ENCODE measurements around the gene LPP. TPM values are rescaled to one million over a fixed set of nuclear protein-coding genes. Genes with fewer than 3 reads are reported as not detected.

The LPP gene
- total and polyA plus RNA-seq, 9 of the 15 experiments (the other 6 are each of a cell fraction or from before 2014, with no cell fraction given), result 0.07 to 0.18 TPM; not detected in 7

DNA sequence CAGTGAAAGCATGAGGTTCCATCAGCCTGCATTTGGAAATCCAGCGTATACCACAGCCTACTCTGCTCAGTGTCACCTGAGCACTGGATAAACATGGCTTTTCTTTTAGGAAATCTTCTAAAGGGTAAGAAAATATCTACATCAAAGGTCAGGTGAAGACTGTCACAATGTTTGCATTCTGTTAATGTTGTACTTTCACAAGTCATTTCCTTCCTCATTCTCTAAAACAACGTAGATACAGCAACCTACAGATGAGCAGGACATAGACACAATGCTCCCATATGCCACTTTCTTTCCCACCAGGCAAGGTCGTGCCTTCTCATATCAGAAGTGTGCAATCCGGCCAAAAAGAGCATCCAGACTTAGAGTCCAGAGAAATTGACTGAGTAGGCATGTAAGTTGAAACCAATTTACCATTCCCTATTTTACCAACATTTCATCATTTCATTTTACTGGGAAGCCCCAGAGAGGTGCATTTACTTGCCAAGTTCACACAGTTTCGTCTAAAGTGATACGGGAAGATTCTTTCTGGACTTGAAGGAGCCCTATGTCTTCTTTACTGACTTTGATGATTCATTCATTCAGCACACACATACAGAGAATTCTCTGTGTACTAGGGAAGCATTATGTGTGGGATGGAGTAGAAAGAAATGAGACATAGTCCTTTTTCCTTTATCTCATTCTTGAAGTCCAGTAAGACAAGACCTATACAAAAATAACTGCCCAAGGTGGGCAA, 30.6 kb upstream of the LPP start:
- Histone ChIP-seq H3K36me3 (ENCODE audit: control insufficient read depth, insufficient read depth, low read length) (no peaks in the 10 kb centered on the region), H3K4me3 (no peak overlapping the region), H3K9me3 (replicated peaks; ENCODE audit: control insufficient read depth, insufficient read depth, low read depth, low read length) (no peaks in the 10 kb centered on the region), H2AFZ (ENCODE audit: low read depth, low read length) (no peak overlapping the region), H4K20me1 (replicated peaks; ENCODE audit: control insufficient read depth, insufficient read depth, low read length) (no peaks in the 10 kb centered on the region), H3K9ac (ENCODE audit: insufficient read depth in 1 of 2, low read depth in 2 of 2, low read length in 2 of 2) (no peak overlapping the region), H3K27ac (ENCODE audit: extremely low read depth, low read depth, low read length) (no peak overlapping the region), H3K4me2 (ENCODE audit: insufficient read depth, low read length) (no peak overlapping the region), H3K9me1 (ENCODE audit: control insufficient read depth, insufficient read depth, low read length) (no peaks in the 10 kb centered on the region), H3K27me3 (ENCODE audit: control insufficient read depth in 2 of 2, insufficient read depth in 2 of 2, low read length in 2 of 2) (peaks cover 0 to 5% of the 10 kb centered on the region in 2 experiments; a peak in 1 of 5 replicates), H3K4me1 (replicated peaks in 1 of 2; ENCODE audit: control insufficient read depth in 2 of 2, insufficient read depth in 2 of 2, low read length in 2 of 2) (no peaks in the 10 kb centered on the region), H3K79me2 (ENCODE audit: control insufficient read depth, insufficient read depth, low read length) (no peaks in the 10 kb centered on the region)
- TF ChIP-seq BDP1 (IDR thresholded peaks at IDR 0.05; ENCODE audit: insufficient read depth, insufficient read length), result no peak
- TF ChIP-seq, protein P1, sequence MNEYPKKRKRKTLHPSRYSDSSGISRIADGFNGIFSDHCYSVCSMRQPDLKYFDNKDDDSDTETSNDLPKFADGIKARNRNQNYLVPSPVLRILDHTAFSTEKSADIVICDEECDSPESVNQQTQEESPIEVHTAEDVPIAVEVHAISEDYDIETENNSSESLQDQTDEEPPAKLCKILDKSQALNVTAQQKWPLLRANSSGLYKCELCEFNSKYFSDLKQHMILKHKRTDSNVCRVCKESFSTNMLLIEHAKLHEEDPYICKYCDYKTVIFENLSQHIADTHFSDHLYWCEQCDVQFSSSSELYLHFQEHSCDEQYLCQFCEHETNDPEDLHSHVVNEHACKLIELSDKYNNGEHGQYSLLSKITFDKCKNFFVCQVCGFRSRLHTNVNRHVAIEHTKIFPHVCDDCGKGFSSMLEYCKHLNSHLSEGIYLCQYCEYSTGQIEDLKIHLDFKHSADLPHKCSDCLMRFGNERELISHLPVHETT (CRISPR knock-in tag; conservative IDR thresholded peaks at IDR 0.05 in 1 of 2, IDR thresholded peaks at IDR 0.05 in 1 of 2), result no peak
- no peak for TF ChIP-seq NBN (IDR thresholded peaks at IDR 0.05; ENCODE audit: low read depth)
- TF ChIP-seq, protein P2, sequence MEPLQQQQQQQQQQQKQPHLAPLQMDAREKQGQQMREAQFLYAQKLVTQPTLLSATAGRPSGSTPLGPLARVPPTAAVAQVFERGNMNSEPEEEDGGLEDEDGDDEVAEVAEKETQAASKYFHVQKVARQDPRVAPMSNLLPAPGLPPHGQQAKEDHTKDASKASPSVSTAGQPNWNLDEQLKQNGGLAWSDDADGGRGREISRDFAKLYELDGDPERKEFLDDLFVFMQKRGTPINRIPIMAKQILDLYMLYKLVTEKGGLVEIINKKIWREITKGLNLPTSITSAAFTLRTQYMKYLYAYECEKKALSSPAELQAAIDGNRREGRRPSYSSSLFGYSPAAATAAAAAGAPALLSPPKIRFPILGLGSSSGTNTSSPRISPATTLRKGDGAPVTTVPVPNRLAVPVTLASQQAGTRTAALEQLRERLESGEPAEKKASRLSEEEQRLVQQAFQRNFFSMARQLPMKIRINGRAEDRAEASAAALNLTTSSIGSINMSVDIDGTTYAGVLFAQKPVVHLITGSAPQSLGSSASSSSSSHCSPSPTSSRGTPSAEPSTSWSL (CRISPR knock-in tag; IDR thresholded peaks at IDR 0.05; ENCODE audit: borderline replicate concordance), result no peak
- no peak for TF ChIP-seq HDAC3 (IDR thresholded peaks at IDR 0.05; ENCODE audit: borderline replicate concordance, partially characterized antibody)
- no peak for TF ChIP-seq SMARCA4 (IDR thresholded peaks at IDR 0.05)
- no peak for TF ChIP-seq ZBTB1 (CRISPR knock-in tag; IDR thresholded peaks at IDR 0.05; ENCODE audit: borderline replicate concordance, low read depth)
- TF ChIP-seq, protein P3, sequence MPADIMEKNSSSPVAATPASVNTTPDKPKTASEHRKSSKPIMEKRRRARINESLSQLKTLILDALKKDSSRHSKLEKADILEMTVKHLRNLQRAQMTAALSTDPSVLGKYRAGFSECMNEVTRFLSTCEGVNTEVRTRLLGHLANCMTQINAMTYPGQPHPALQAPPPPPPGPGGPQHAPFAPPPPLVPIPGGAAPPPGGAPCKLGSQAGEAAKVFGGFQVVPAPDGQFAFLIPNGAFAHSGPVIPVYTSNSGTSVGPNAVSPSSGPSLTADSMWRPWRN (IDR thresholded peaks at IDR 0.05; ENCODE audit: low read depth), result no peak
- TF ChIP-seq, protein P4, sequence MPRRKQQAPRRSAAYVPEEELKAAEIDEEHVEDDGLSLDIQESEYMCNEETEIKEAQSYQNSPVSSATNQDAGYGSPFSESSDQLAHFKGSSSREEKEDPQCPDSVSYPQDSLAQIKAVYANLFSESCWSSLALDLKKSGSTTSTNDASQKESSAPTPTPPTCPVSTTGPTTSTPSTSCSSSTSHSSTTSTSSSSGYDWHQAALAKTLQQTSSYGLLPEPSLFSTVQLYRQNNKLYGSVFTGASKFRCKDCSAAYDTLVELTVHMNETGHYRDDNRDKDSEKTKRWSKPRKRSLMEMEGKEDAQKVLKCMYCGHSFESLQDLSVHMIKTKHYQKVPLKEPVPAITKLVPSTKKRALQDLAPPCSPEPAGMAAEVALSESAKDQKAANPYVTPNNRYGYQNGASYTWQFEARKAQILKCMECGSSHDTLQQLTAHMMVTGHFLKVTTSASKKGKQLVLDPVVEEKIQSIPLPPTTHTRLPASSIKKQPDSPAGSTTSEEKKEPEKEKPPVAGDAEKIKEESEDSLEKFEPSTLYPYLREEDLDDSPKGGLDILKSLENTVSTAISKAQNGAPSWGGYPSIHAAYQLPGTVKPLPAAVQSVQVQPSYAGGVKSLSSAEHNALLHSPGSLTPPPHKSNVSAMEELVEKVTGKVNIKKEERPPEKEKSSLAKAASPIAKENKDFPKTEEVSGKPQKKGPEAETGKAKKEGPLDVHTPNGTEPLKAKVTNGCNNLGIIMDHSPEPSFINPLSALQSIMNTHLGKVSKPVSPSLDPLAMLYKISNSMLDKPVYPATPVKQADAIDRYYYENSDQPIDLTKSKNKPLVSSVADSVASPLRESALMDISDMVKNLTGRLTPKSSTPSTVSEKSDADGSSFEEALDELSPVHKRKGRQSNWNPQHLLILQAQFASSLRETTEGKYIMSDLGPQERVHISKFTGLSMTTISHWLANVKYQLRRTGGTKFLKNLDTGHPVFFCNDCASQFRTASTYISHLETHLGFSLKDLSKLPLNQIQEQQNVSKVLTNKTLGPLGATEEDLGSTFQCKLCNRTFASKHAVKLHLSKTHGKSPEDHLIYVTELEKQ (CRISPR knock-in tag; IDR thresholded peaks at IDR 0.05), result no peak
- no peak for TF ChIP-seq SNIP1 (IDR thresholded peaks at IDR 0.05; ENCODE audit: low read depth)
- no peak for TF ChIP-seq TGIF2 (CRISPR knock-in tag; IDR thresholded peaks at IDR 0.05)
- TF ChIP-seq ZNF583 (CRISPR knock-in tag; IDR thresholded peaks at IDR 0.05), result no peak
- TF ChIP-seq MEF2D (tag; conservative IDR thresholded peaks at IDR 0.05; ENCODE audit: low read depth), result no peak
- POLR2A ChIA-PET, result no interaction called here
- intact Hi-C loops (cut with micrococcal nuclease) (no loop called here), in situ Hi-C loops (cut with MboI) (no loop called here)
- CTCF ChIA-PET (ENCODE audit: low intra/inter-chr PET ratio), result no interaction called here
- DNase-seq (ENCODE audit: extremely low read depth in 1 of 4, low spot score in 3 of 4) (no peak), ATAC-seq (no peak), FAIRE-seq (no peak)
- BruUV-seq (replicated peaks), result no TSS peak
- WGBS (ENCODE audit: insufficient coverage, low coverage, missing lambda C conversion rate), result 1% methylated on average over 6 of the region's 6 CpGs

Data from K562 (cell line).